ENCODE data around the gene EIF1AX. TPM values are rescaled to one million over a fixed set of nuclear protein-coding genes. Genes with fewer than 3 reads are reported as not detected.

The EIF1AX gene
- polyA plus RNA-seq, 3 donors = 18.4 to 62.7 (median 58.5) TPM

GRCh38 chrX:20101934-20102581, 39.6 kb downstream of the EIF1AX start:
- no peak overlapping the region for H3K4me3 ChIP-seq (replicated peaks in 1 of 3; ENCODE audit: low read depth in 2 of 3, low read length in 3 of 3)
- H4K20me1 ChIP-seq (ENCODE audit: insufficient read depth, low read length) = no peaks in the 10 kb centered on the region
- Mint-ChIP-seq H3K27me3 (ENCODE audit: low read depth in 3 of 3) (peaks cover 0 to 14% (median 0%) of the 10 kb centered on the region in 3 donors), H3K4me1 (no peaks in the 10 kb centered on the region), H3K4me3 (no peak overlapping the region), H3K27ac (no peak overlapping the region), H3K9me3 (no peaks in the 10 kb centered on the region), H3K36me3 (no peaks in the 10 kb centered on the region)
- no peaks in the 10 kb centered on the region for H3K9me3 ChIP-seq (replicated peaks in 1 of 2; ENCODE audit: control insufficient read depth in 1 of 2, insufficient read depth in 1 of 2, low read length in 2 of 2)
- intact Hi-C loops (cut with micrococcal nuclease) = no loop called here
- H3K79me2 ChIP-seq (ENCODE audit: insufficient read depth, low read length) = no peaks in the 10 kb centered on the region
- H3K27ac ChIP-seq (ENCODE audit: low read depth in 1 of 2, low read length in 2 of 2) = no peak overlapping the region
- no peak for DNase-seq
- no peak overlapping the region for H3K9ac ChIP-seq (ENCODE audit: insufficient read depth, low read length, poor library complexity, severe bottlenecking)
- no peaks in the 10 kb centered on the region for H3K36me3 ChIP-seq (replicated peaks in 1 of 2; ENCODE audit: control insufficient read depth in 1 of 2, insufficient read depth in 2 of 2, low read length in 2 of 2)
- TF ChIP-seq CTCF (IDR thresholded peaks at IDR 0.05) = no peak
- WGBS (ENCODE audit: insufficient coverage) = no CpG with 5 or more reads among the region's 2 CpGs
- no peaks in the 10 kb centered on the region for H3K4me1 ChIP-seq (ENCODE audit: control insufficient read depth in 1 of 2, insufficient read depth in 2 of 2, low read length in 2 of 2)
- H2AFZ ChIP-seq (ENCODE audit: insufficient read depth, low read depth, low read length, poor library complexity, severe bottlenecking) = no peak overlapping the region
- no peak overlapping the region for H3K4me2 ChIP-seq (replicated peaks; ENCODE audit: extremely low read depth, low read length, poor library complexity, severe bottlenecking)
- H3K27me3 ChIP-seq (ENCODE audit: control insufficient read depth in 2 of 2, insufficient read depth in 2 of 2, low read length in 2 of 2) = peaks cover 0 to 24% of the 10 kb centered on the region in 2 donors

- H3K27me3 Mint-ChIP-seq (ENCODE audit: low read depth in 3 of 3) = peaks cover 0 to 29% (median 0%) of the 10 kb centered on the region in 3 donors
- TF ChIP-seq CTCF (IDR thresholded peaks at IDR 0.05) = no peak
- H3K27ac Mint-ChIP-seq = no peak overlapping the region
- H3K4me3 Mint-ChIP-seq = no peak overlapping the region
- H3K4me1 Mint-ChIP-seq = no peaks in the 10 kb centered on the region
- no CpG with 5 or more reads among the region's 3 CpGs for WGBS (ENCODE audit: insufficient coverage)
- no peak for DNase-seq
- no peaks in the 10 kb centered on the region for H3K36me3 Mint-ChIP-seq
- Histone ChIP-seq H3K9ac (ENCODE audit: insufficient read depth, low read length, poor library complexity, severe bottlenecking) (no peak overlapping the region), H3K4me1 (ENCODE audit: control insufficient read depth in 1 of 2, insufficient read depth in 2 of 2, low read length in 2 of 2) (no peaks in the 10 kb centered on the region), H3K27me3 (ENCODE audit: control insufficient read depth in 2 of 2, insufficient read depth in 2 of 2, low read length in 2 of 2) (peaks cover 0 to 12% of the 10 kb centered on the region in 2 donors), H3K9me3 (replicated peaks in 1 of 2; ENCODE audit: control insufficient read depth in 1 of 2, insufficient read depth in 1 of 2, low read length in 2 of 2) (no peaks in the 10 kb centered on the region), H3K79me2 (ENCODE audit: insufficient read depth, low read length) (no peaks in the 10 kb centered on the region), H3K36me3 (replicated peaks in 1 of 2; ENCODE audit: control insufficient read depth in 1 of 2, insufficient read depth in 2 of 2, low read length in 2 of 2) (no peaks in the 10 kb centered on the region), H3K27ac (ENCODE audit: low read depth in 1 of 2, low read length in 2 of 2) (no peak overlapping the region), H3K4me2 (replicated peaks; ENCODE audit: extremely low read depth, low read length, poor library complexity, severe bottlenecking) (no peak overlapping the region), H3K4me3 (replicated peaks in 1 of 3; ENCODE audit: low read depth in 2 of 3, low read length in 3 of 3) (no peak overlapping the region), H2AFZ (ENCODE audit: insufficient read depth, low read depth, low read length, poor library complexity, severe bottlenecking) (no peak overlapping the region), H4K20me1 (ENCODE audit: insufficient read depth, low read length) (no peaks in the 10 kb centered on the region)
- intact Hi-C loops (cut with micrococcal nuclease) = no loop called here
- peaks cover 0 to 3% (median 0%) of the 10 kb centered on the region in 7 donors for H3K9me3 Mint-ChIP-seq
Observed at GRCh38 chrX:20091499-20091898, 50.1 kb downstream of the EIF1AX start.
